Heart left ventricle (tissue), 16 donors: Measurements from ENCODE around the gene BCAS4. TPM values are rescaled to one million over a fixed set of nuclear protein-coding genes. Genes with fewer than 3 reads are reported as not detected.

Source experiments
- ATAC-seq, 4 donors: fragments of 200-7000 bp; cut with Tn5 transposase; one replicate each; pipeline ENCODE4 v1.9.1; 2020 to 2022; ENCODE audit warnings: moderate library complexity in 4 of 4, mild to moderate bottlenecking in 3 of 4, moderate number of reproducible peaks in 1 of 4
- DNase-seq, 5 donors: peaks; one replicate each; pipeline ENCODE4 v3.0.0-alpha.2; 2020
- H3K27ac ChIP-seq, 12 donors: fragments of 200-600 bp; sonication (generic) in 4 of 12; one replicate each; pipeline versions ENCODE4 v1.5.0 to v1.8.0; 2016 to 2022; ENCODE audit warnings: mild to moderate bottlenecking in 2 of 12
- H3K27me3 ChIP-seq, 9 donors: fragments of 200-600 bp; sonication (generic) in 2 of 9; one replicate each; pipeline versions ENCODE4 v1.5.1 to v1.8.0; 2016 to 2022; ENCODE audit warnings: mild to moderate bottlenecking in 3 of 9
- H3K36me3 ChIP-seq, 9 donors: fragments of 200-600 bp; sonication (generic) in 2 of 9; one replicate each; pipeline versions ENCODE4 v1.5.0 to v1.8.0; 2018 to 2022; ENCODE audit warnings: mild to moderate bottlenecking in 2 of 9
- H3K4me1 ChIP-seq, 12 donors: fragments of 200-600 bp; sonication (generic) in 4 of 12; one replicate each; pipeline versions ENCODE4 v1.5.0 to v1.8.0; 2016 to 2022; ENCODE audit warnings: mild to moderate bottlenecking in 3 of 12
- H3K4me3 ChIP-seq, 12 donors: fragments of 200-600 bp; sonication (generic) in 4 of 12; one replicate each; pipeline versions ENCODE4 v1.5.0 to v1.8.0; 2017 to 2022; ENCODE audit warnings: mild to moderate bottlenecking in 9 of 12, moderate library complexity in 4 of 12
- H3K9me3 ChIP-seq, 12 donors: fragments of 200-600 bp; sonication (generic) in 4 of 12; one replicate each; pipeline versions ENCODE4 v1.5.0 to v1.8.0; 2016 to 2022; ENCODE audit warnings: mild to moderate bottlenecking in 1 of 12
- CTCF ChIP-seq, 12 donors: fragments of 200-600 bp; sonication (generic) in 4 of 12; IDR thresholded peaks; one replicate each; pipeline versions ENCODE4 v1.5.0 to v1.8.0; 2018 to 2022; ENCODE audit warnings: antibody characterized with exemption in 12 of 12, mild to moderate bottlenecking in 5 of 12
- POLR2A ChIP-seq, 2 donors: fragments of 450-650 bp; IDR thresholded peaks; one replicate each; pipeline ENCODE4 v1.6.1; 2017; ENCODE audit warnings: antibody characterized with exemption in 2 of 2, mild to moderate bottlenecking in 2 of 2, moderate library complexity in 2 of 2
- WGBS, 4 donors: extraction: QIAGEN DNeasy Blood & Tissue Kit in 2 of 4; methylation state at CpG; one replicate each; pipeline versions ENCODE4 v1.1.5 to v1.1.7; 2013 to 2018; 5-methylcytosine and 5-hydroxymethylcytosine counted together
- intact Hi-C, 10 donors: fragments of 100-400 bp; cut with DNase I; formaldehyde crosslinking; loops; one replicate each; pipeline versions ENCODE4 v1.11.1 to v1.14.2; 2022
- polyA plus RNA-seq, 2 donors: library from polyadenylated mRNA; stranded (reverse); fragments of 200-250 nt; gene quantifications; one replicate each; pipeline ENCODE4 v1.2.3, GENCODE V29; 2013
- total RNA-seq, 9 donors: library from RNA; depleted of rRNA in 2 of 9; stranded (reverse); fragments of >200 nt in 2 of 9; fragmentation: NEBNext Ultra II Directional in 3 of 9; extraction: Animal tissue kit (Norgen Biotek cat#: 25700) in 3 of 9; gene quantifications; one replicate each; pipeline versions ENCODE4 v1.1.0 to v1.2.4, GENCODE V29; 2016 to 2023
- donor health status: ischemic (EF 13 %, LVEDD 7.1; RV severe dilation, severe dysfunction).
- donor health status: healthy with polysubstance abuse.
- donor health status: DM: no; HTN: yes; CAD: no.
- donor health status: DM: no; HTN: no; CAD: no.
- donor health status: ischemic (EF 25% LVEDD 6.9; RV normal size, moderate dysfunction).
- donor health status: ischemic (EF 25% LVEDD 5.7; RV mildly dilated, moderate dysfunction).
- donor health status: healthy.
- donor health status: DM: yes; HTN: yes; CAD: no.
- donor health status: ischemic (EF 35%, LVEDD 5.7; RV mildly dilated, moderate dysfunction).
- donor health status: nonischemic (EF 11% LVEDD 7.7; RV severe dilation, severe dysfunction).
- donor health status: DM: yes; HTN: yes; CAD: no.
- donor health status: PGD.
- donor health status: ischemic (EF 29% LVEDD 5.4; RV normal size, mild dysfunction).
- donor health status: nonischemic (EF 23%, LVEDD 6.1; RV moderate dilation, normal function).

BCAS4 gene
- total and polyA plus RNA-seq, 11 donors, result 0.78 to 5.1 (median 2.0) TPM

DNA sequence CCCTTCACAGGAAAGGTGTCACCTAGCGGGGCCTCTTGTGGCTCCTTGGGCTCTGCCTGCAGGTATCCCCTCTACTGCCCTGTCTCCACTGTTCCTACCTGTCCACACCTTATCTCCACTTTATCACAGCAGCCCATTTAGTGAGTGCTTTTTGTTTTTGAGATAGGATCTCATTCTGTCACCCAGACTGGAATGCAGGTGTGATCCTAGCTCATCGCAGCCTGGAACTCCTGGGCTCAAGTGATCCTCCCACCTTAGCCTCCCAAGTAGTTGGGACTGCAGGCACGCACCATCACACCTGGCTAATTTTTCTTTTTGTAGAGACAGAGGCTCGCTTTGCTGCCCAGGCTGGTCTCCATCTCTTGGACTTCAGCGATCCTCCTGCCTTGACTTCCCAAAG lies 48.0 kb downstream of the BCAS4 start:
- TF ChIP-seq CTCF (IDR thresholded peaks at IDR 0.05) (no peak), POLR2A (IDR thresholded peaks at IDR 0.05) (no peak)
- Histone ChIP-seq H3K4me1 (peaks cover 0 to under 1% (median 0%) of the 10 kb centered on the region in 12 donors), H3K27me3 (no peaks in the 10 kb centered on the region), H3K9me3 (no peaks in the 10 kb centered on the region), H3K27ac (no peak overlapping the region), H3K4me3 (no peak overlapping the region), H3K36me3 (no peaks in the 10 kb centered on the region)
- 94 to 99% (median 97%) methylated on average over 5 of the region's 5 CpGs for WGBS, 4 donors
- ATAC-seq, result no peak
- intact Hi-C loops, result no loop called here
- DNase-seq, result no peak

DNA sequence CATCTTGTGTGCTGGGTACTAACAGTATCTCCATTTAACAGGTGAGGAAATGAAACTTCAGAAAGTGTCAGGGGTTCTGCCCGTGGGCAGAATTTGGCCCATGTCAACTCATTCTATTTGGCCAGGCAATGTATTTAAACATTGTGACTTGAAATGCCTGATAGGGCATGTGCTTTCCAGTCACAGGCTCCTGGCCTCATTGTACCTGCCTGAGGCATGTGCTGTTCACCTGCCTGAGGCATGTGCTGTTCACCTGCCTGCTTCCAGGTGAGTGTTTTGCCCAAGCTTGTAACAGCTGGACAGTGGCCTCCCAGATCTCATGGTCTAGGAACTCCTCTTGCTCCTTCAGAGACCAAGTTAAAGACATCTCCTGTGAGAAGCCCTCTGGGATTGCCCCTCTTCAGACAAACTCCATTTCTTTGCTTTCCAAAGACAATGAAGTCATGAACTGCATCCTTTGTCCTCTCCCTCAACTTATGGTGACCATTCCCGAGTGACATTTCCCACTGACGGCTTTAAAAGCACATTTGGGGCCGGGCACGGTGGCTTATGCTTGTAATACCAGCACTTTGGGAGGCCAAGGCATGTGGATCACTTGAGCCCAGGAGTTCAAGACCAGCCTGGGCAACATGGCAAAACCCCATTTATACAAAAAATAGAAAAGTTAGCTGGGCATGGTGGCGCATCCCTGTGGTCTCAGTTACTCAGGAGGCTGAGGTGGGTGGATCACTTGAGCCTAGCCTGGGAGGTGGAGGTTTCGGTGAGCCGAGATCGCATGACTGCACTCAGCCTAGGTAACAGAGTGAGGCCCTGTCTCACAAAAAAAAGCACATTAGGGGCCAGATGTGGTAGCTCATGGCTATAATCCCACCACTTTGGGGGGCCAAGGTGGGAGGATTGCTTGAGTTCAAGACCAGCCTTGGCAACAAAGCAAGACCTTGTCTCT lies 48.7 kb downstream of the BCAS4 start:
- no peak for DNase-seq

GRCh38 chr20:50844430-50845100 lies 49.7 kb downstream of the BCAS4 start:
- intact Hi-C loops, result no loop called here
- TF ChIP-seq POLR2A (IDR thresholded peaks at IDR 0.05), result no peak
- TF ChIP-seq CTCF (IDR thresholded peaks at IDR 0.05), result no peak
- WGBS, 4 donors, result 88 to 96% (median 91%) methylated on average over 3 to 9 of the region's 9 CpGs
- H3K9me3 ChIP-seq, result no peaks in the 10 kb centered on the region
- H3K4me1 ChIP-seq, result peaks cover 0 to 14% (median 11%) of the 10 kb centered on the region in 12 donors
- DNase-seq (no peak), ATAC-seq (no peak)
- no peak overlapping the region for H3K4me3 ChIP-seq
- no peak overlapping the region for H3K27ac ChIP-seq
- no peaks in the 10 kb centered on the region for H3K36me3 ChIP-seq
- no peaks in the 10 kb centered on the region for H3K27me3 ChIP-seq

More for the DNA sequence above, 48.7 kb downstream of the BCAS4 start:
- Histone ChIP-seq H3K4me3 (no peak overlapping the region), H3K27me3 (no peaks in the 10 kb centered on the region), H3K4me1 (peaks cover 0 to 5% (median 4%) of the 10 kb centered on the region in 12 donors), H3K36me3 (no peaks in the 10 kb centered on the region), H3K27ac (no peak overlapping the region), H3K9me3 (no peaks in the 10 kb centered on the region)
- TF ChIP-seq POLR2A (IDR thresholded peaks at IDR 0.05) (no peak), CTCF (IDR thresholded peaks at IDR 0.05) (no peak)
- intact Hi-C loops, result no loop called here
- 88 to 92% (median 90%) methylated on average over 9 of the region's 9 CpGs for WGBS, 4 donors
- no peak for ATAC-seq

DNA sequence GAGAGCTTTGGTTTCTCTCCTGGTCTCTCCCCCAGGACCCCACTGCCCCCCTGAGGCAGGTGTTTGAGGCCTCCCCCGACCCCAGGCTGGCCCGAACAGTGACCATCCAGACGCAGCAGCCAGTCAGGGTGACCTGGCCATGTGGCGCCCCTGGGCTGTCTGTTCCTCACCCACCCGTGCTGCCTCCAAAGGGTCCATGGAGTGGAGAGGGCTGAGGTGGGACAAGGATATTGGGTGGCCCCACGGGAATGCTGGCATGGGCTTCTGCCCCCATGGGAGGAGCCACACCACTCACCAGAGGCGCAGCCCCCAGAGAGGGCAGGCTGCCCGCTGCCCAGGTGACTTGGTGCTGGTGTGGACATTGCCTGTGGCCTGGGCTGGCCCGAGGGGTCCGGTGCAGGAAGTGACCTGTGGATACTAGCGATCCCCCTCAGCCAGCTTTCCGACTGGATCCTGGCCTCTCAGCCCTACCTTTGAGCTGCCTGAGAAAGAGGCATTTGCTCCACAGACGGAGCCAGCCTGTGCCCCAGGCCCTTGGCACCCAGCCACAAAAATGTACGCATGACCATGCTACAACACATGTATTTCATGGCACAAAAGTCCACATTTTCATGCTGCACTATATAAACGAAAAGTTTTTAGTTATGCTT lies 50.8 kb downstream of the BCAS4 start:
- ATAC-seq, result no peak
- Histone ChIP-seq H3K4me1 (peaks cover 0 to 14% (median 11%) of the 10 kb centered on the region in 12 donors), H3K27ac (no peak overlapping the region), H3K4me3 (no peak overlapping the region), H3K36me3 (no peaks in the 10 kb centered on the region), H3K9me3 (no peaks in the 10 kb centered on the region), H3K27me3 (no peaks in the 10 kb centered on the region)
- intact Hi-C loops, result no loop called here
- WGBS, 4 donors, result 79 to 91% (median 84%) methylated on average over 10 to 15 of the region's 15 CpGs
- DNase-seq, result no peak
- TF ChIP-seq CTCF (IDR thresholded peaks at IDR 0.05) (no peak), POLR2A (IDR thresholded peaks at IDR 0.05) (no peak)
